NCI-H446 treated with DMSO at 0.1 percent for 48 hours (cell line): ENCODE measurements around the gene EXOSC1.
"Not testable (repeated sequence)": the region's sequence is repeated elsewhere in the genome, so short reads cannot be mapped to it uniquely, and the experiment has no call there.

Experiments used
- DNase-seq: peaks from one replicate; lab custom pipeline; 2025; lab: John Stamatoyannopoulos, UW

Gene EXOSC1

GRCh38 chr10:97445722-97446639 lies at the start of gene EXOSC1, which contains the start of gene ZDHHC16:
TSS of gene EXOSC1 (minus strand) at chr10:97446006. CDS start at chr10:97445985, 21 bp downstream.
TSS of gene ZDHHC16 (plus strand) at chr10:97446175. CDS start at chr10:97451676, 5,501 bp downstream.
- DNase-seq, result peak; percentile 83

- no peak for DNase-seq
Measured at GRCh38 chr10:97494863-97495506, 49.2 kb upstream of the EXOSC1 start.

DNA sequence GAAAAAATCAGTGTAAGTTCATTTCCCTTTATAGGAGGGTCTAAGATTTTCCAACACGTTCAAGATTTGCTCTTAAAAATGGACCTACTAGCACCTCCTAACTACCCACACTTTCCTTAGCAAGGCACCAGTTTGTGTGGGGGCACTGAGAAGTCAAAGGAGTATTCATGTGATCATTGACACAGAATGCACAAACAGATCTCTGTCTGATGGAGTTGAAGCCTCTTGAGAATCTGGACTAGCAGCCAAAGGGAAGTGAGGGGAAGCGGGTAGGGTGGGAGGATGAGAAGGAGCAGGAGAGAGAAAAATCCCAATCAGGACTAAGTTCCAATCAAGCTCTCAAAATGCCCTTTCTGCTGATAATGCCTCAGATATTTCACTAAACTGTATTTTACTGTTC lies 48.3 kb upstream of the EXOSC1 start:
- DNase-seq, result no peak

DNA sequence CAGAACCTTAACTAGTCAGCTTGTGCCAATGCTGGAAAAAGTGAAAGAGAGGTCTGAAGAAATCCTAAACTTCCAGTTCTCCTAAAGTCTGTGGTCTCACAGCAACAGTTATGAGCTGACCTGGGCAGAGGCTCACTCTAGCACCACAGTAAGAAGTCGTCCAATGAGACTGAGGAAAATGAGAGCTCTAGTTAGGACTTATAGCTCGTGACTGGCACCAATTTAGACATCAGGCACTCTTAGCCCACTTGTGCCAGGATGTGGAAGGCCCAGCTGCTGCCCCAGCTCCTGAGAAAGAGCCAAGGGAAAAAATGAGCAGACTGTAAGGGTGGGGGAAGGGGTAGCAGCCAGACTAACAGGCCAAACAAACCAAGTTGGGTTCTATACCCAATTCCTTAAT lies 44.8 kb upstream of the EXOSC1 start:
- DNase-seq, result peak; percentile 50

GRCh38 chr10:97485647-97486281 lies 40.0 kb upstream of the EXOSC1 start:
- DNase-seq, result no peak

DNA sequence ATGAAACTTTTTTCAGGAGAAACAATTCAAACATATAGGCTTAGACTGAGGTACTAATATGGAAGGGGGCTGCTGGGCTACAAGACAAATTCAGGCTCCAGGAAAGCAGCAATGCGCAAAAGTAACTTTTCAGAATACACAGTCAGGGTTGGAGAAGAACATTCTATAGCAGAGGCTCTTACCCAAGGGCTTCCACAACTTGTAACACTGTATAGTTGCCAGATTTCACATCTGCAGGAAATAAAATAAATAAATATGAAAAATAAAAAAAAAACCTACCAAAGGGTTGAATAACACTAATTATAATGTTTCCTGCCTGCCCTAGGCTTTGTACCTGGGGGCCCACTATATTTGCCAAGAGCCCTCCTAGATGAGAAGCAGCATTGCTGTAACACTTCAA lies 38.1 kb upstream of the EXOSC1 start:
- no peak for DNase-seq

DNA sequence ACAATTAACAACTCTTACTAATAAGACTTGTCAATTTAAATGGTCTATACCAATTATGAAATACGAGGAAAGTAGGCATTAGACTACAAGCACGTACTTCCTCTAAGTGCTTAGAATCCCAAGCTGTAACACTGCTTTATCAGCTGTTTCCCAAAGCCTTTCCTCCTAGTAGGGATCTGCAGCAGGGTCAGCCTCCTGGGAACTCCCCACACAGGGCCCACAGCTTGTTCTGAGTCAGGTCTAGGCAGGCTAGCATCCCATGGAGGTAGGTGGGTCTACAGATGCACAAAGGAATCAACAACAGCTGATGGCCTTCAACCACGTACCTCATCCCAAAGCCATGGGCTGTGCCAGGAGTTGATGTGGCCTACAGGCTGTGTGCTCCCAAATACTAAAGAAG lies 37.7 kb upstream of the EXOSC1 start:
- no peak for DNase-seq

GRCh38 chr10:97482381-97482780 lies 36.6 kb upstream of the EXOSC1 start:
- no peak for DNase-seq

DNA sequence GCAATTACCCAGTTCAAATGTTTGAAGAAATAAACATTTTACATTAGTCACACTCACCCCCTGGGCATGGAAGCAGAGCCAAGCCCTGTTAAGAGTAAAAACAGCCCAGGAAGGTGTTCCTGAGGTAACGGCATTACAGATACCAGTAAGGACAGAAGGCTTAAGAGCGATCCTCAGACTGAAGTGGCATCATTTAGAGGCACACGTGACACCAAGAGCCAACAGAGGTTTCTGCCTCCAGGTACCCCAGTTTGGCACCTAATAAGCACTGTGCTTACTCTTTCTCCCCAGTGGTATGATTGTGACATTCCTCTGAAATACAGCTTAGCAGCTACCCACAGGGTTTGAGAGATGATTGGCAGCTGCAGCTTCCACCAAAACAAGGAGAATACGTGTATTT lies 35.3 kb upstream of the EXOSC1 start:
- DNase-seq, result no peak

- DNase-seq, result no peak
Measured at GRCh38 chr10:97479939-97480338, 34.1 kb upstream of the EXOSC1 start.

- DNase-seq, result not testable (repeated sequence)
Measured at GRCh38 chr10:97479410-97479809, 33.6 kb upstream of the EXOSC1 start.

- DNase-seq, result no peak
Measured at GRCh38 chr10:97475936-97476594, 30.3 kb upstream of the EXOSC1 start.

DNA sequence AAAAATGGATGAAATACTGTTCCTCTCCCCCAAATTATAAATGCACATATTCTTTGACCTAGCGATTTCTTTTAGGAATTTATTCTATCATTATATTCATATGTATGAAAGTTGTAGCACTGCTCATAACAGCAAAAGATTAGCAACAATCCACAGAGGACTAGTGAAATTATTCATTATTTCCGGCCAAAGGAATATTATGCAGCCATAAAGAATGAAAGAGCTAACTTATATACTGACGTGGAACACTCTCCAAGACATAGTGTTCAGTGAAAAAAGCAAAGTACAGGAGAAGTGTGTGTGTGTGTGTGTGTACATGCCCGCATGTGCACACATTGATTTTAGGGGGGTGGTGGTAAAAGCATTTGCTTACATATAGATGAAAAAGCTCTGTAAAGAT lies 29.1 kb upstream of the EXOSC1 start:
- DNase-seq, result no peak

- DNase-seq, result not testable (repeated sequence)
Measured at GRCh38 chr10:97468781-97469180, 23.0 kb upstream of the EXOSC1 start.

- no peak for DNase-seq
Measured at GRCh38 chr10:97468162-97468561, 22.4 kb upstream of the EXOSC1 start.

GRCh38 chr10:97466755-97467154 lies 20.9 kb upstream of the EXOSC1 start:
- no peak for DNase-seq

- DNase-seq, result no peak
Measured at GRCh38 chr10:97465982-97466381, 20.2 kb upstream of the EXOSC1 start.

GRCh38 chr10:97464226-97464625 lies 18.4 kb upstream of the EXOSC1 start:
- DNase-seq, result no peak

DNA sequence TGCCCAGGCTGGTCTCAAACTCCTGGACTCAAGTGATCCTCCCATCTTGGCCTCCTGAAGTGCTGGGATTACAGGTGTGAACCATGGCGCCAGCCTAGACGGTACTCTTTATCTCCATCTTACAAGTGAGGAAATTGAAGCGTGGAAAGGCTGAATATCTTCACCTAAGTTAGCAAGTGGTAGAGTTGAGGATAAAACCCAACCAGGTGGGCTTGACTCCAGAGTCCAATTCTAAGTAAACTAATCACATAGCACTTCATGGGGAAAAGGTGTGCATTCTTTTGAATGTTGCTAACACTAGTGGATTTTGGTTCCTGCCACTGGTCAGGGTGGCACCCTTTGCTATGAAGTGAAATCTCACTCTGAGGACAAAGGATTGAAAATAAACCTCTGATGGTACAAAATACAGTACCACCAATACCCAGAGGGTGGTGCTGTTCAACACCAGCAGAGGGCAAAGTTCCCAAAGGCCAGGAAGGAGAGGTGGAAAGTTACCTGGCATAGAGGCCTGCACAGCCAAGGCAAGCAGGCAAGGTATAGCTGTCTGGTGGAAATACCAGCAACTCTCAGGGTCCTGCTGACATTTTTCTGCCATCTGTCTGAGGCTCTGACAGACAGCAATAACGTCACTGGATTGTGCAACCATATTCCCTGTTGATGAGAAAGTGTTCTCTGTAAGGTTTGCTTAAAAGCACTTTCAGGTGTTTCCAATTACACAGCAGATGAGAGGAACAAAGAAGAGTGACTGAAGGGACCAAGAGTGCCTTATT lies 17.7 kb upstream of the EXOSC1 start:
- DNase-seq, result no peak

DNA sequence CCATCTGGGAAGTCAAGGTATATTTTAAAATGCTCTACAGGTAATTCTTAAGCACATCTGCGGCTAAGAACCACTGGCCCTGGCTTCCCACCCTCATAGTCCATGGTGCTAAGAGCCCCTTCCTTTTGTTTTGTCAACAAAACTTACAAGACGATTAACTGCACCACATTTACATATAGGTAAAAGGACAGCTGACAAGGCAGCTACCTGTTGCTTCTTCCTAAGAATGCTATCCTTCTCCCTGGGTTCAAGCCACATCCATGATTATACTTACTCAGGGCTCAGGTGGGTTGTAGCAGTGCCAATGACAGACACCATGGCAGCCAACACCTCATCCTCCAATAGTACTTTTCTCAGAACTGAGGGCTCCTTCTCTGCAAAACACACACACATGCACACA lies 16.5 kb upstream of the EXOSC1 start:
- DNase-seq, result no peak

GRCh38 chr10:97459933-97460332 lies 14.1 kb upstream of the EXOSC1 start:
- no peak for DNase-seq
